Measurements from ENCODE around the gene CRYGA. TPM values are rescaled to one million over a fixed set of nuclear protein-coding genes. Genes with fewer than 3 reads are reported as not detected.

CRYGA gene
- polyA plus RNA-seq, 1 of the 3 experiments (the other 2 are of a cell fraction): not detected

DNA sequence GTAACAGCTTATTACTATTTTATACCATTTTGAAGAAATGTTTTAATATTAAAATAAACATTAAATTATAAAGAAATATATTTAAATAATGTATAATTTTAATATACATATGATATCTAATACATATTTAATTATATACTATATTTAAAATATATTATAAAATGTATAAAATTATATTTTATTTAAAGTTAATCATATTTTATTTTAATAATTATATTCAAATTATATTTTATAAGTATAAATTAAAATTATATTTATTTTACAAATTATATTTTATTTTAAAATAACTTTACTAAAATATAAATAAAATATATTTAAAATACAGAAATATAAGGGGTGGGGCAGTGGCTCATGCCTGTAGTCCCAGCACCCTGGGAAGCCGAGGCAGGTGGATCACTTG is 41.1 kb downstream of the CRYGA start:
- CTCF ChIA-PET: interaction anchor here (0.9 to 1.9 kb wide), 2 partner anchors 20 to 54 kb away, joined by 3 to 4 read pairs; no protein-coding TSS in a partner anchor
- no peaks in the 10 kb centered on the region for H3K9me2 ChIP-seq
- H3K4me1 ChIP-seq (ENCODE audit: control insufficient read depth in 1 of 2, insufficient read depth in 2 of 2, low read depth in 1 of 2, low read length in 1 of 2): no peaks in the 10 kb centered on the region
- H3K27me3 ChIP-seq (ENCODE audit: insufficient read depth): no peaks in the 10 kb centered on the region
- POLR2A ChIA-PET: no interaction called here
- no peaks in the 10 kb centered on the region for H3K9me3 ChIP-seq
- H3K36me3 ChIP-seq (replicated peaks in 1 of 2; ENCODE audit: control insufficient read depth in 1 of 2, insufficient read depth in 2 of 2, low read length in 1 of 2): no peaks in the 10 kb centered on the region
- H2AFZ ChIP-seq (ENCODE audit: low read depth): no peak overlapping the region
- H4K20me1 ChIP-seq (ENCODE audit: insufficient read depth): no peaks in the 10 kb centered on the region
- no peak overlapping the region for H3K4me2 ChIP-seq
- no peak for DNase-seq
- H3K27ac ChIP-seq (ENCODE audit: low read depth in 2 of 2, low read length in 1 of 2): no peak overlapping the region
- H3K9ac ChIP-seq: no peak overlapping the region
- H3K4me3 ChIP-seq (ENCODE audit: low read depth in 2 of 2, low read length in 1 of 2): no peak overlapping the region
- H3K79me2 ChIP-seq (ENCODE audit: insufficient read depth): no peaks in the 10 kb centered on the region
- H3F3A ChIP-seq (replicated peaks; ENCODE audit: insufficient read depth): no peaks in the 10 kb centered on the region
- no peak for TF ChIP-seq NRF1 (IDR thresholded peaks at IDR 0.05; ENCODE audit: low read depth, low read length)
- TF ChIP-seq FOXJ3 (CRISPR knock-in tag; IDR thresholded peaks at IDR 0.05): no peak
- TF ChIP-seq, protein P1, sequence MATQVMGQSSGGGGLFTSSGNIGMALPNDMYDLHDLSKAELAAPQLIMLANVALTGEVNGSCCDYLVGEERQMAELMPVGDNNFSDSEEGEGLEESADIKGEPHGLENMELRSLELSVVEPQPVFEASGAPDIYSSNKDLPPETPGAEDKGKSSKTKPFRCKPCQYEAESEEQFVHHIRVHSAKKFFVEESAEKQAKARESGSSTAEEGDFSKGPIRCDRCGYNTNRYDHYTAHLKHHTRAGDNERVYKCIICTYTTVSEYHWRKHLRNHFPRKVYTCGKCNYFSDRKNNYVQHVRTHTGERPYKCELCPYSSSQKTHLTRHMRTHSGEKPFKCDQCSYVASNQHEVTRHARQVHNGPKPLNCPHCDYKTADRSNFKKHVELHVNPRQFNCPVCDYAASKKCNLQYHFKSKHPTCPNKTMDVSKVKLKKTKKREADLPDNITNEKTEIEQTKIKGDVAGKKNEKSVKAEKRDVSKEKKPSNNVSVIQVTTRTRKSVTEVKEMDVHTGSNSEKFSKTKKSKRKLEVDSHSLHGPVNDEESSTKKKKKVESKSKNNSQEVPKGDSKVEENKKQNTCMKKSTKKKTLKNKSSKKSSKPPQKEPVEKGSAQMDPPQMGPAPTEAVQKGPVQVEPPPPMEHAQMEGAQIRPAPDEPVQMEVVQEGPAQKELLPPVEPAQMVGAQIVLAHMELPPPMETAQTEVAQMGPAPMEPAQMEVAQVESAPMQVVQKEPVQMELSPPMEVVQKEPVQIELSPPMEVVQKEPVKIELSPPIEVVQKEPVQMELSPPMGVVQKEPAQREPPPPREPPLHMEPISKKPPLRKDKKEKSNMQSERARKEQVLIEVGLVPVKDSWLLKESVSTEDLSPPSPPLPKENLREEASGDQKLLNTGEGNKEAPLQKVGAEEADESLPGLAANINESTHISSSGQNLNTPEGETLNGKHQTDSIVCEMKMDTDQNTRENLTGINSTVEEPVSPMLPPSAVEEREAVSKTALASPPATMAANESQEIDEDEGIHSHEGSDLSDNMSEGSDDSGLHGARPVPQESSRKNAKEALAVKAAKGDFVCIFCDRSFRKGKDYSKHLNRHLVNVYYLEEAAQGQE (IDR thresholded peaks at IDR 0.05; ENCODE audit: low read depth, low read length): no peak
- TF ChIP-seq SIN3A (IDR thresholded peaks at IDR 0.05; ENCODE audit: borderline replicate concordance, low read depth, low read length): no peak
- no peak for TF ChIP-seq JUND (IDR thresholded peaks at IDR 0.05)
- TF ChIP-seq TAF1 (IDR thresholded peaks at IDR 0.05; ENCODE audit: borderline replicate concordance, low read depth, low read length): no peak
- TF ChIP-seq TEAD4 (IDR thresholded peaks at IDR 0.05; ENCODE audit: borderline replicate concordance, insufficient read depth): no peak
- TF ChIP-seq POLR2AphosphoS5 (IDR thresholded peaks at IDR 0.05; ENCODE audit: low read depth, low read length): no peak
- TF ChIP-seq, protein P2, sequence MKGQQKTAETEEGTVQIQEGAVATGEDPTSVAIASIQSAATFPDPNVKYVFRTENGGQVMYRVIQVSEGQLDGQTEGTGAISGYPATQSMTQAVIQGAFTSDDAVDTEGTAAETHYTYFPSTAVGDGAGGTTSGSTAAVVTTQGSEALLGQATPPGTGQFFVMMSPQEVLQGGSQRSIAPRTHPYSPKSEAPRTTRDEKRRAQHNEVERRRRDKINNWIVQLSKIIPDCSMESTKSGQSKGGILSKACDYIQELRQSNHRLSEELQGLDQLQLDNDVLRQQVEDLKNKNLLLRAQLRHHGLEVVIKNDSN (IDR thresholded peaks at IDR 0.05; ENCODE audit: borderline replicate concordance, low read depth): no peak
- TF ChIP-seq, protein P3, sequence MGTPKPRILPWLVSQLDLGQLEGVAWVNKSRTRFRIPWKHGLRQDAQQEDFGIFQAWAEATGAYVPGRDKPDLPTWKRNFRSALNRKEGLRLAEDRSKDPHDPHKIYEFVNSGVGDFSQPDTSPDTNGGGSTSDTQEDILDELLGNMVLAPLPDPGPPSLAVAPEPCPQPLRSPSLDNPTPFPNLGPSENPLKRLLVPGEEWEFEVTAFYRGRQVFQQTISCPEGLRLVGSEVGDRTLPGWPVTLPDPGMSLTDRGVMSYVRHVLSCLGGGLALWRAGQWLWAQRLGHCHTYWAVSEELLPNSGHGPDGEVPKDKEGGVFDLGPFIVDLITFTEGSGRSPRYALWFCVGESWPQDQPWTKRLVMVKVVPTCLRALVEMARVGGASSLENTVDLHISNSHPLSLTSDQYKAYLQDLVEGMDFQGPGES (IDR thresholded peaks at IDR 0.05; ENCODE audit: low read depth, low read length): no peak
- TF ChIP-seq NFIC (IDR thresholded peaks at IDR 0.05; ENCODE audit: borderline replicate concordance): no peak
- no peak for TF ChIP-seq ELF1 (IDR thresholded peaks at IDR 0.05)
- no peak for TF ChIP-seq ZBTB33 (IDR thresholded peaks at IDR 0.05; ENCODE audit: borderline replicate concordance, low read depth)
- no peak for TF ChIP-seq MAX (IDR thresholded peaks at IDR 0.05; ENCODE audit: low read depth)
- no peak for TF ChIP-seq GATA2 (CRISPR knock-in tag; IDR thresholded peaks at IDR 0.05)
- WGBS (ENCODE audit: low lambda C conversion rate): 89% methylated on average over 1 of the region's 1 CpG
